Stimulated activated CD8-positive, alpha-beta memory T cell treated with anti-CD3 and anti-CD28 coated beads, Interleukin-7, amount 100 ng/mL, for 48 hours (primary cell): ENCODE measurements around the gene CACNA1B.
"Not testable (repeated sequence)": the region's sequence is repeated elsewhere in the genome, so short reads cannot be mapped to it uniquely, and the experiment has no call there.

Experiments
- DNase-seq, 2 donors: peaks; one replicate each; pipeline ENCODE4 v3.0.0-alpha.2; 2020; ENCODE audit warnings: low read depth in 1 of 2; ENCODE audit errors: extremely low read depth in 1 of 2

CACNA1B gene

DNA sequence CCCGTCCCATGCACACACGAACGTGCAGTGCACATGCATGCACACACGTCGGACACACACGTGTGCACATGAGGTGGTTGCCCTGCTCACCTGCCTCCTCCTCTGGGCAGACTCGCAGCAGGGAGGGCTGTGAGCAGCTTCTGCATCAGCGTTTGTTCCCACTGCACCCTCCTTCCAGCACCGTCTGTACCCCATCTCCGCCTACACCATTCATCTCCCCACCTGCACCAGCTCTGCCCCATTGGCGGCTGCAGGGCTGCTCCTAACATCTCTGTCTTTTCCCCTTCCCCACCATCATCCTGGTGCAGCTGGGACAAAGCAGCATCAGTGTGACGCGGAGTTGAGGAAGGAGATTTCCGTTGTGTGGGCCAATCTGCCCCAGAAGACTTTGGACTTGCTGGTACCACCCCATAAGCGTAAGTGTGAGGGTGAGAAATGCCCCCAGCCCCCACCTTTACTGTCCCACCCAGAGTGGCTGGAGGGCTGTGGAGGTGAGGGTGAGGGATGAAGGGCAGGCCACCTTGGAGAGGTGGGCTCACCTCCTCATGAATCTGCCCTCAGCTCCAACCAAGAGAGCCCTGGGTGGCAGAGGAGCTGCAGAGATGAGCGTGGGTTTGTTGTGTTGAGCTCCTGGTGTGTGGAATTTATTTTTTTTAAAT lies 234.6 kb downstream of the CACNA1B start:
- DNase-seq: no peak

GRCh38 chr9:138112791-138113600 lies 235.4 kb downstream of the CACNA1B start:
- no peak for DNase-seq

GRCh38 chr9:138113701-138114325 lies 236.2 kb downstream of the CACNA1B start:
- DNase-seq: not testable (repeated sequence)

DNA sequence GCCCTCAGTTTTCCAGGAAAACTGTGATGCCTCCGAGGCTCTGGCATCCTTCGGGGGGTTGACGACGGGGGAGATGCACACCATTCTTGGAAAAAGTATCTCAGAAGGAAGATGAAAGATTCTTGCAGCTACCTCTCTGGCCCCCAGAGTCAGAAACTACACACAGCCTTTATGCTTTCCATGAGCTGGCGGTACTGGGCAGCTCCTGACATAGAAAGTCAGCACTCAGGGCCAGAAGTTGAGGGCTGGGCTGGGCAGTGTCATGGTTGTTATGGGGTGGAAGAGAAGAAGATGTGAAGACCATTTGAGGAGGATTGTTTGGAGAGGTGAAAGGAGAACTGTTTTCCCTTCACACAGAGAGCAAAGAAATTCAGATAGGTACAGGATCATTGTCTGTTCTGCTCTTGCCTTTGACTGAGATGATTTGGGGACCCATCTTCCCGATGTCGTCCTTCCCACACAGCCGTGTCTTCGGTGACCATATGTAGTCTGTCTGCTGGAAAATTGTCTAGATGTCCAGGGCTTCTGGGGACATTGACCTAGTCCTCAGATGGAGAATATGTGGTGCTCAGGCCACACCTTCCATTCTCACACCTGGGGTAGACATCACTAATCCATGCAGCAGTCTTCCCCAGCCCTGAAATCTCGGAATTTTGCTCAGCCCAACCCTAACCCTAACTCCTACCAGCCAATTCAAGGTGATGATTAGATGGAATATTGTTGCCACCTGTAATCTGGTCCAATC lies 237.1 kb downstream of the CACNA1B start:
- no peak for DNase-seq

- no peak for DNase-seq
These were observed 237.9 kb downstream of the CACNA1B start for GRCh38 chr9:138115506-138115905.

DNA sequence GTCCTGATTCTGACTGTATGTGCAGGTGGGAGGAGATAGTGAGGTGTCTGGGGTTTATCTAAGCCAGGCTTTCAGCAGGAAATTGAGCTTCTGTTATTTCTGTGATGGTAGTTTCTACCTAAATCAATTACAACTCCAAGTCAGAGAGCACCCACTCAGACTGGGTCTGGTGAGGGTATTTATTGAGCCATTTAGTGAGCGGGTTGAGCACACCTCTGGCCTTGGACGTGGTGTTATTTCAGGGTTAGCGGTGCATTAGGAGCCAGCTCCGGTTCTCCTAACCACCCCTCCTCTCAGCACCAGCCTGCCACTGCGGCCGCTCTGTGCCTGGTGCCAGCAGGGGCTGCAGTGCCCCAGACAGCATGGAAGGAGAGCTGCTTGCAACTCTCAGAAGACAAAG lies 238.9 kb downstream of the CACNA1B start:
- DNase-seq: no peak

- DNase-seq: no peak
These were observed 239.6 kb downstream of the CACNA1B start for GRCh38 chr9:138117101-138117750.

GRCh38 chr9:138117836-138118235 lies 240.3 kb downstream of the CACNA1B start:
- DNase-seq: no peak

DNA sequence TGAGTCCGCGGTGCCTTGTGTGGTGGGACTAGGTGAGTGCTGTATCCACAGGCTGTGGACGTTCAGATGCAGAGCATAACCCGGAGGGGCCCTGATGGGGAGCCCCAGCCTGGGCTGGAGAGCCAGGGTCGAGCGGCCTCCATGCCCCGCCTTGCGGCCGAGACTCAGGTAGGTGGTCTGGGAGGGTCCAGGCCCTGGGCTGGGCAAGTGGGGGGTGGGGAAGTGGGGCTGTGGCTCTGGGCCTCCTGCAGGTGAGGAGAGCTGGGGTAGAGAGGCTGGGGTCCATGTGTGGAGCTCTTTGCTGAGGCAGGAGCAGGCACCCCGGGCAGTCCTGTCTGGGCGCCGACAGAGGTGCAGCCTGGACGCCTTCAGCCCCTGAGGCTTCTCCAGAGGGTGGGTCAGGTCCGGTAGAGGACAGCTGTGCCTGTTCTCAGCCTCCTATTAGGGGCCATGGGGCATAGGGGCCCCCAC lies 241.1 kb downstream of the CACNA1B start:
- no peak for DNase-seq

- no peak for DNase-seq
These were observed 241.8 kb downstream of the CACNA1B start for GRCh38 chr9:138119202-138120027.

DNA sequence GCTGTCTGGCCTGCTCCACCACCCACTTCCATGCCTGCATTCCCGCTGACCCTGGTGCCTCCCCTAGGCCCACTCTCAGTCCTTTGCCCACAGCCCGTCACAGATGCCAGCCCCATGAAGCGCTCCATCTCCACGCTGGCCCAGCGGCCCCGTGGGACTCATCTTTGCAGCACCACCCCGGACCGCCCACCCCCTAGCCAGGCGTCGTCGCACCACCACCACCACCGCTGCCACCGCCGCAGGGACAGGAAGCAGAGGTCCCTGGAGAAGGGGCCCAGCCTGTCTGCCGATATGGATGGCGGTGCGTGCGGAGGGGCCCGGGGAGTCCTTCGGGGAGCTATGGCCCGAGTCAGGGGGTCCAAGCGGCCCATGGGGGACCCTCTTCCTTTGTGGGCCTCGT lies 242.5 kb downstream of the CACNA1B start:
- DNase-seq: no peak

GRCh38 chr9:138120511-138121437 lies 243.2 kb downstream of the CACNA1B start:
- no peak for DNase-seq

DNA sequence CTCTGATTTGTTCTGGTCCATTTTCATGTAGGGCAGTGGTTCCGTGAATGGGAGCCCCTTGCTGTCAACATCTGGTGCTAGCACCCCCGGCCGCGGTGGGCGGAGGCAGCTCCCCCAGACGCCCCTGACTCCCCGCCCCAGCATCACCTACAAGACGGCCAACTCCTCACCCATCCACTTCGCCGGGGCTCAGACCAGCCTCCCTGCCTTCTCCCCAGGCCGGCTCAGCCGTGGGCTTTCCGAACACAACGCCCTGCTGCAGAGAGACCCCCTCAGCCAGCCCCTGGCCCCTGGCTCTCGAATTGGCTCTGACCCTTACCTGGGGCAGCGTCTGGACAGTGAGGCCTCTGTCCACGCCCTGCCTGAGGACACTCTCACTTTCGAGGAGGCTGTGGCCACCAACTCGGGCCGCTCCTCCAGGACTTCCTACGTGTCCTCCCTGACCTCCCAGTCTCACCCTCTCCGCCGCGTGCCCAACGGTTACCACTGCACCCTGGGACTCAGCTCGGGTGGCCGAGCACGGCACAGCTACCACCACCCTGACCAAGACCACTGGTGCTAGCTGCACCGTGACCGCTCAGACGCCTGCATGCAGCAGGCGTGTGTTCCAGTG lies 244.0 kb downstream of the CACNA1B start:
- no peak for DNase-seq

DNA sequence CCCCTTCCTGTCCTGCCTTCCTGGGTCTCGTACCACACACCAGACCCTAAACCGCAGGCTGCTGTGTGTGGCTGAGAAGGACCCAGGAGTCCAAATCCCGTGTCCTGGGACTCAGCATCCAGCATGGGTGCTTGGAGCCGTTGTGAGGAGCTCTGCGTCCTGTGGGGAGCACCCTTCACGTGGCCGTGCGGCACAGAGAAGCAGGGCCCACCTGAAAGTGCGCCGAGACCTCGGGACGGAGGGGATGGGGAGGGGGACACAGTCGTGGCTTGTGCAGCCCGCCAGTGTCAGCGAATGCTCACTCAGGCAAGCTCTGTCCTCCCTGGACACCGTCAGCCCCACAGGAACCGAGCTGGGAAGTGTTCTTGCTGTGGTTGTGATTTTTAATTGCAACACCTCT lies 244.6 kb downstream of the CACNA1B start:
- DNase-seq: no peak

DNA sequence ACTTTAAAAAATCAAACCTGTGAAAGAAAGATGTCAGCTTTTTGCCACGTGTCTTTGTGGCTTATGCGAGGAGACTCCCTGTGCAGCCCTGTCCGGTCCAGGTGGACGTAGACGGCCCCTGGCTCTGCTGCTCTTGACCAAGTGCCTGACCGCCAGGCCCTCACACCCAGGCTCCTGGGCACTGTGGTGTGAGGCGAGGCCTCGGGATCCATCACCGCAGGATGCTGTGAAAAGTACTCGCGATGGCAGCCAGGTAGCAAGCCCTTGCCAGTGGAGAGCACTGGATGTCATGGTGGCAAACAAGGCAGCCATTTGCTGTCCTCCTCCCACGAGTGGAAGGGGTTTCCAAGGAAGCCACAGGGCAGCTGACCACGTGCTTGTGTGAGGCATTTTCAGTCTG lies 245.1 kb downstream of the CACNA1B start:
- DNase-seq: no peak

DNA sequence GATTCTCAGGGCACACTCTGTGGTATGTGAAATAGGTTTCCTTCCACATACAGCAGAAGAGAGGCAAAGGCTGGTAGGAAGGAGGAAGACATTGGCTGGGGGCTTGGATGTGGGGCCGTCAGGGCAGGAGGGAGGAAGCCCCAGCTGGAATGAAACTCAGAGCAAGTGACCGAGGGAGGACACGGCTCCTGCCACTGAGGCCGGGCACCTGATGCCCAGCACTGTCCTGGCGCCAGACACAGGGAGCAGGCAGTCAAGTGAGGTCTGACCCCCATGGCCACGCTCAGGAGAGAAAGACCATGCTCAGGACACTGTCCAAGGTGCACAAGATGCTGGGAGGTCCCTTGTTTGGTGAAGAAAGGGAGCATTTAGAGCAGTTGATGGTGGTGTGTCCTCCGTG lies 245.5 kb downstream of the CACNA1B start:
- no peak for DNase-seq

GRCh38 chr9:138126090-138126857 lies 248.7 kb downstream of the CACNA1B start:
- DNase-seq: peak in 1 of 2 donors; percentile 60
